ENCODE data around the gene STX1A. TPM values are rescaled to one million over a fixed set of nuclear protein-coding genes. Genes with fewer than 3 reads are reported as not detected.

The STX1A gene
- total and polyA plus RNA-seq, 7 donors: 1.8 to 24.6 (median 16.1) TPM

- intact Hi-C loops (cut with DNase I): no loop called here
- TF ChIP-seq CTCF (IDR thresholded peaks at IDR 0.05) (no peak), POLR2AphosphoS5 (IDR thresholded peaks at IDR 0.05) (no peak), POLR2A (IDR thresholded peaks at IDR 0.05) (no peak), EP300 (IDR thresholded peaks at IDR 0.05) (no peak)
- DNase-seq: peak; percentile 69
- Histone ChIP-seq H3K4me3 (no peak overlapping the region), H3K36me3 (no peaks in the 10 kb centered on the region), H3K27ac (peak overlapping the region in 1 of 4 donors; percentile 25), H3K4me1 (peaks cover 0 to 31% (median 14%) of the 10 kb centered on the region in 4 donors), H3K27me3 (no peaks in the 10 kb centered on the region), H3K9me3 (no peaks in the 10 kb centered on the region)
- WGBS, 2 donors: 11 to 43% methylated on average over 35 of the region's 35 CpGs
Measured at GRCh38 chr7:73742753-73743641, 23.5 kb upstream of the STX1A start.

- Histone ChIP-seq H3K9me3 (no peaks in the 10 kb centered on the region), H3K27ac (peak overlapping the region in 1 of 4 donors; percentile 4), H3K4me3 (no peak overlapping the region), H3K36me3 (peaks cover 0 to 2% (median 0%) of the 10 kb centered on the region in 4 donors), H3K4me1 (peaks cover 0 to 37% (median 21%) of the 10 kb centered on the region in 4 donors), H3K27me3 (no peaks in the 10 kb centered on the region)
- intact Hi-C loops (cut with DNase I): no loop called here
- TF ChIP-seq POLR2A (IDR thresholded peaks at IDR 0.05): no peak
- no peak for TF ChIP-seq POLR2AphosphoS5 (IDR thresholded peaks at IDR 0.05)
- no peak for TF ChIP-seq EP300 (IDR thresholded peaks at IDR 0.05)
- TF ChIP-seq CTCF (IDR thresholded peaks at IDR 0.05): no peak
- no peak for DNase-seq
- 27 to 63% methylated on average over 7 of the region's 7 CpGs for WGBS, 2 donors
Measured at GRCh38 chr7:73742338-73742752, 22.9 kb upstream of the STX1A start.

GRCh38 chr7:73741600-73741999 is 22.1 kb upstream of the STX1A start:
- Histone ChIP-seq H3K27me3 (no peaks in the 10 kb centered on the region), H3K36me3 (peaks cover 0 to 9% (median 3%) of the 10 kb centered on the region in 4 donors), H3K27ac (no peak overlapping the region), H3K4me1 (peaks cover 0 to 36% (median 22%) of the 10 kb centered on the region in 4 donors), H3K9me3 (no peaks in the 10 kb centered on the region), H3K4me3 (no peak overlapping the region)
- 69 to 82% methylated on average over 5 of the region's 5 CpGs for WGBS, 2 donors
- intact Hi-C loops (cut with DNase I): no loop called here
- TF ChIP-seq POLR2A (IDR thresholded peaks at IDR 0.05) (no peak), EP300 (IDR thresholded peaks at IDR 0.05) (no peak), POLR2AphosphoS5 (IDR thresholded peaks at IDR 0.05) (no peak), CTCF (IDR thresholded peaks at IDR 0.05) (no peak)
- DNase-seq: no peak

- intact Hi-C loops (cut with DNase I): no loop called here
- peaks cover 0 to 29% (median 15%) of the 10 kb centered on the region in 4 donors for H3K4me1 ChIP-seq
- H3K4me3 ChIP-seq: no peak overlapping the region
- peaks cover 0 to 15% (median 6%) of the 10 kb centered on the region in 4 donors for H3K36me3 ChIP-seq
- no peak for DNase-seq
- H3K27ac ChIP-seq: peak overlapping the region in 3 of 4 donors; percentile 33 to 94 (median 90)
- H3K27me3 ChIP-seq: no peaks in the 10 kb centered on the region
- TF ChIP-seq POLR2A (IDR thresholded peaks at IDR 0.05) (no peak), EP300 (IDR thresholded peaks at IDR 0.05) (no peak), POLR2AphosphoS5 (IDR thresholded peaks at IDR 0.05) (no peak), CTCF (IDR thresholded peaks at IDR 0.05) (no peak)
- H3K9me3 ChIP-seq: no peaks in the 10 kb centered on the region
- 78 to 82% methylated on average over 5 of the region's 5 CpGs for WGBS, 2 donors
Measured at GRCh38 chr7:73740771-73741170, 21.3 kb upstream of the STX1A start.

All from sigmoid colon (tissue), 7 donors.